Left ventricle myocardium inferior (tissue), 1 donor: ENCODE measurements around the gene TUBA3D. TPM values are rescaled to one million over a fixed set of nuclear protein-coding genes. Genes with fewer than 3 reads are reported as not detected.

Experiments
- microRNA-seq: library from miRNA; unstranded; fragments of <30 nt; microRNA quantifications from one replicate; pipeline ENCODE4 v1.2.0, GENCODE V29; 2020
- total RNA-seq: library from RNA; stranded (reverse); fragmentation: NEBNext Ultra II Directional; extraction: Animal tissue kit (Norgen Biotek cat#: 25700); gene quantifications from one replicate; pipeline ENCODE4 v1.2.1, GENCODE V29; 2021
- donor health status: DM: no; HTN: yes; CAD: no; lungs with severe emphysema.

Gene TUBA3D
- total RNA-seq, 1 donor from 2014 or later: 86.3 TPM

Small RNA genes within 50 kb of the gene (microRNA-seq; reads per million reads assigned to microRNA genes)
- gene MIR4784: not detected

Other genes with a start within 250 kb of the TUBA3D start
- not detected for gene RAB6D, start 112.0 kb upstream of the TUBA3D start, total RNA-seq
- 217 TPM for gene MZT2A, start 16.3 kb downstream of the TUBA3D start, total RNA-seq
- gene CCDC74A, start 51.8 kb downstream of the TUBA3D start, total RNA-seq: 1.1 TPM